Heart left ventricle (tissue), 16 donors: ENCODE measurements around the gene ITGB6. TPM values are rescaled to one million over a fixed set of nuclear protein-coding genes. Genes with fewer than 3 reads are reported as not detected.

ENCODE experiments used
- ATAC-seq, 4 donors: fragments of 200-7000 bp; cut with Tn5 transposase; one replicate each; pipeline ENCODE4 v1.9.1; 2020 to 2022; ENCODE audit warnings: moderate library complexity in 4 of 4, mild to moderate bottlenecking in 3 of 4, moderate number of reproducible peaks in 1 of 4
- DNase-seq, 5 donors: peaks; one replicate each; pipeline ENCODE4 v3.0.0-alpha.2; 2020
- H3K27ac ChIP-seq, 12 donors: fragments of 200-600 bp; sonication (generic) in 4 of 12; one replicate each; pipeline versions ENCODE4 v1.5.0 to v1.8.0; 2016 to 2022; ENCODE audit warnings: mild to moderate bottlenecking in 2 of 12
- H3K27me3 ChIP-seq, 9 donors: fragments of 200-600 bp; sonication (generic) in 2 of 9; one replicate each; pipeline versions ENCODE4 v1.5.1 to v1.8.0; 2016 to 2022; ENCODE audit warnings: mild to moderate bottlenecking in 3 of 9
- H3K36me3 ChIP-seq, 9 donors: fragments of 200-600 bp; sonication (generic) in 2 of 9; one replicate each; pipeline versions ENCODE4 v1.5.0 to v1.8.0; 2018 to 2022; ENCODE audit warnings: mild to moderate bottlenecking in 2 of 9
- H3K4me1 ChIP-seq, 12 donors: fragments of 200-600 bp; sonication (generic) in 4 of 12; one replicate each; pipeline versions ENCODE4 v1.5.0 to v1.8.0; 2016 to 2022; ENCODE audit warnings: mild to moderate bottlenecking in 3 of 12
- H3K4me3 ChIP-seq, 12 donors: fragments of 200-600 bp; sonication (generic) in 4 of 12; one replicate each; pipeline versions ENCODE4 v1.5.0 to v1.8.0; 2017 to 2022; ENCODE audit warnings: mild to moderate bottlenecking in 9 of 12, moderate library complexity in 4 of 12
- H3K9me3 ChIP-seq, 12 donors: fragments of 200-600 bp; sonication (generic) in 4 of 12; one replicate each; pipeline versions ENCODE4 v1.5.0 to v1.8.0; 2016 to 2022; ENCODE audit warnings: mild to moderate bottlenecking in 1 of 12
- CTCF ChIP-seq, 12 donors: fragments of 200-600 bp; sonication (generic) in 4 of 12; IDR thresholded peaks; one replicate each; pipeline versions ENCODE4 v1.5.0 to v1.8.0; 2018 to 2022; ENCODE audit warnings: antibody characterized with exemption in 12 of 12, mild to moderate bottlenecking in 5 of 12
- POLR2A ChIP-seq, 2 donors: fragments of 450-650 bp; IDR thresholded peaks; one replicate each; pipeline ENCODE4 v1.6.1; 2017; ENCODE audit warnings: antibody characterized with exemption in 2 of 2, mild to moderate bottlenecking in 2 of 2, moderate library complexity in 2 of 2
- WGBS, 4 donors: extraction: QIAGEN DNeasy Blood & Tissue Kit in 2 of 4; methylation state at CpG; one replicate each; pipeline versions ENCODE4 v1.1.5 to v1.1.7; 2013 to 2018; 5-methylcytosine and 5-hydroxymethylcytosine counted together
- intact Hi-C, 10 donors: fragments of 100-400 bp; cut with DNase I; formaldehyde crosslinking; loops; one replicate each; pipeline versions ENCODE4 v1.11.1 to v1.14.2; 2022
- polyA plus RNA-seq, 2 donors: library from polyadenylated mRNA; stranded (reverse); fragments of 200-250 nt; gene quantifications; one replicate each; pipeline ENCODE4 v1.2.3, GENCODE V29; 2013
- total RNA-seq, 9 donors: library from RNA; depleted of rRNA in 2 of 9; stranded (reverse); fragments of >200 nt in 2 of 9; fragmentation: NEBNext Ultra II Directional in 3 of 9; extraction: Animal tissue kit (Norgen Biotek cat#: 25700) in 3 of 9; gene quantifications; one replicate each; pipeline versions ENCODE4 v1.1.0 to v1.2.4, GENCODE V29; 2016 to 2023
- donor health status: ischemic (EF 13 %, LVEDD 7.1; RV severe dilation, severe dysfunction).
- donor health status: healthy with polysubstance abuse.
- donor health status: DM: no; HTN: yes; CAD: no.
- donor health status: DM: no; HTN: no; CAD: no.
- donor health status: ischemic (EF 25% LVEDD 6.9; RV normal size, moderate dysfunction).
- donor health status: ischemic (EF 25% LVEDD 5.7; RV mildly dilated, moderate dysfunction).
- donor health status: healthy.
- donor health status: DM: yes; HTN: yes; CAD: no.
- donor health status: ischemic (EF 35%, LVEDD 5.7; RV mildly dilated, moderate dysfunction).
- donor health status: nonischemic (EF 11% LVEDD 7.7; RV severe dilation, severe dysfunction).
- donor health status: DM: yes; HTN: yes; CAD: no.
- donor health status: PGD.
- donor health status: ischemic (EF 29% LVEDD 5.4; RV normal size, mild dysfunction).
- donor health status: nonischemic (EF 23%, LVEDD 6.1; RV moderate dilation, normal function).

The ITGB6 gene
- total and polyA plus RNA-seq, 11 donors, result 0.27 to 4.2 (median 0.75) TPM

- 77 to 91% (median 91%) methylated on average over 3 of the region's 3 CpGs for WGBS, 4 donors
- intact Hi-C loops, result loop anchor here in 8 of 10 donors (5.0 to 10.0 kb wide), 6 partner anchors 131 to 948 kb away; no protein-coding TSS in a partner anchor
- no peak for TF ChIP-seq POLR2A (IDR thresholded peaks at IDR 0.05)
- TF ChIP-seq CTCF (IDR thresholded peaks at IDR 0.05), result no peak
These were observed 86.1 kb downstream of the ITGB6 start for GRCh38 chr2:160114020-160114419.

GRCh38 chr2:160111951-160112798 lies 87.9 kb downstream of the ITGB6 start:
- no peaks in the 10 kb centered on the region for H3K36me3 ChIP-seq
- intact Hi-C loops, result loop anchor here in 8 of 10 donors (2.0 to 10.0 kb wide), 7 partner anchors 133 to 950 kb away; no protein-coding TSS in a partner anchor
- 80 to 84% (median 82%) methylated on average over 8 of the region's 8 CpGs for WGBS, 4 donors
- DNase-seq (no peak), ATAC-seq (no peak)
- H3K4me3 ChIP-seq, result no peak overlapping the region
- H3K4me1 ChIP-seq, result no peaks in the 10 kb centered on the region
- no peak overlapping the region for H3K27ac ChIP-seq
- no peaks in the 10 kb centered on the region for H3K9me3 ChIP-seq
- no peaks in the 10 kb centered on the region for H3K27me3 ChIP-seq
- TF ChIP-seq POLR2A (IDR thresholded peaks at IDR 0.05) (no peak), CTCF (IDR thresholded peaks at IDR 0.05) (no peak)

More at GRCh38 chr2:160114020-160114419, 86.1 kb downstream of the ITGB6 start:
- no peak overlapping the region for H3K4me3 ChIP-seq
- DNase-seq (no peak), ATAC-seq (no peak)
- H3K4me1 ChIP-seq, result no peaks in the 10 kb centered on the region
- H3K36me3 ChIP-seq, result no peaks in the 10 kb centered on the region
- no peaks in the 10 kb centered on the region for H3K9me3 ChIP-seq
- no peaks in the 10 kb centered on the region for H3K27me3 ChIP-seq
- H3K27ac ChIP-seq, result no peak overlapping the region

GRCh38 chr2:160110674-160111239 lies 89.3 kb downstream of the ITGB6 start:
- 84 to 90% (median 86%) methylated on average over 7 of the region's 7 CpGs for WGBS, 4 donors
- TF ChIP-seq CTCF (IDR thresholded peaks at IDR 0.05), result no peak
- TF ChIP-seq POLR2A (IDR thresholded peaks at IDR 0.05), result no peak
- intact Hi-C loops, result loop anchor here in 8 of 10 donors (1.0 to 10.0 kb wide), 8 partner anchors 134 to 952 kb away; no protein-coding TSS in a partner anchor
- no peak for ATAC-seq
- Histone ChIP-seq H3K4me1 (no peaks in the 10 kb centered on the region), H3K27ac (no peak overlapping the region), H3K4me3 (no peak overlapping the region), H3K9me3 (no peaks in the 10 kb centered on the region), H3K36me3 (no peaks in the 10 kb centered on the region), H3K27me3 (no peaks in the 10 kb centered on the region)
- DNase-seq, result no peak
